GM12801 (cell line): Measurements from ENCODE around the gene RCHY1.

Experiments used
- CTCF ChIP-seq: IDR thresholded peaks from one replicate; pipeline ENCODE4 v1.5.1; 2011; ENCODE audit warnings: control low read depth; ENCODE audit not compliant: insufficient read length; ENCODE audit errors: extremely low read depth

The RCHY1 gene

GRCh38 chr4:75547647-75548387 is 33.6 kb upstream of the RCHY1 start:
- no peak for TF ChIP-seq CTCF

- no peak for TF ChIP-seq CTCF
Measured at GRCh38 chr4:75545526-75545925, 31.3 kb upstream of the RCHY1 start.

- no peak for TF ChIP-seq CTCF
Measured at GRCh38 chr4:75544870-75545269, 30.7 kb upstream of the RCHY1 start.

- no peak for TF ChIP-seq CTCF
Measured at GRCh38 chr4:75542824-75543223, 28.6 kb upstream of the RCHY1 start.

GRCh38 chr4:75530556-75531322 is 16.5 kb upstream of the RCHY1 start:
- TF ChIP-seq CTCF, result no peak

- TF ChIP-seq CTCF, result no peak
Measured at GRCh38 chr4:75527482-75527881, 13.3 kb upstream of the RCHY1 start.

- no peak for TF ChIP-seq CTCF
Measured at GRCh38 chr4:75525910-75526309, 11.7 kb upstream of the RCHY1 start.
